Panc1 (cell line): Measurements from ENCODE around the gene SIRPG.

Experiments
- POLR2AphosphoS5 ChIP-seq: IDR thresholded peaks from 2 replicates; pipeline ENCODE4 v1.6.1; 2012; ENCODE audit warnings: mild to moderate bottlenecking, low read depth, low read length, moderate library complexity
- SIN3A ChIP-seq: IDR thresholded peaks from 2 replicates; pipeline ENCODE4 v1.6.1; 2012; ENCODE audit warnings: low read depth, mild to moderate bottlenecking, low read length, moderate library complexity, borderline replicate concordance; ENCODE audit not compliant: insufficient read depth
- TF ChIP-seq, protein P1 (sequence below): fragments of 450-650 bp; IDR thresholded peaks from 2 replicates; pipeline ENCODE4 v1.5.1; 2017; ENCODE audit warnings: mild to moderate bottlenecking
- TF ChIP-seq, protein P2 (sequence below), 2 experiments: IDR thresholded peaks; 2 replicates each; pipeline ENCODE4 v1.6.1; 2011 to 2012; ENCODE audit warnings: low read depth in 2 of 2, control low read depth in 1 of 2, low read length in 1 of 2, mild to moderate bottlenecking in 1 of 2, moderate library complexity in 1 of 2; ENCODE audit not compliant: insufficient read depth in 1 of 2

DNA sequence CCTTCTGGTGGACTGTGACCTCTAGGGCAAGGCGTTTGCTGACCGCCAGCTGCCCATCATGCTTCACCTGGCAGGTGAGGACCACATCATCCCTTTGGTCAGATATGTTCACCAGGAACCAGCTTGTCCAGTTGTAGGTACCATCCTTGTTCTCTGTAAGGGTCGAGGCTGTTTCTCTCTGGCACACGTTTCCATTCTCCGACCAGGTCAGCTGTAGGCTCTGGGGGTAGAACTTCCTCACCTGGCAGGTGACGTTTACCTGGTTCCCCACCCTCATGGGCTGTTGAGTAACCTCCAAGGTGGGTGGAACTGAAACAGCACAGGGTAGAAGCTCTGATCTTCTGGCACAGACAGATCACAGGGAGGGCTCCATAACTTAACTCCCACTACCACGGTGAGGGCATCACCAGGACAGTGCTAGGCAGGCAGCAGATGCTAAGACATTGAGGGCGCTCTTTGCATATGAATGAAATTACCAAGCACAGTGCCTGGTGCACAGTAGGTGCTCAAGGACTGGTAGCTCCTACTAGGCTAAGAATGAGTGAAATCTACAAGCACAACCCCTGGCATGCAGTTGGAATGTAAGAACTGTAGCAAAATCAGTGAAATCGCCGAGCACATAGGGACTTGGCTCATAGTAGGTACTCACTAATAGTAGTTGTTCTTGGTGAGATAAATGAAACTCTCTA, 22.1 kb downstream of the SIRPG start:
- TF ChIP-seq, protein P1, sequence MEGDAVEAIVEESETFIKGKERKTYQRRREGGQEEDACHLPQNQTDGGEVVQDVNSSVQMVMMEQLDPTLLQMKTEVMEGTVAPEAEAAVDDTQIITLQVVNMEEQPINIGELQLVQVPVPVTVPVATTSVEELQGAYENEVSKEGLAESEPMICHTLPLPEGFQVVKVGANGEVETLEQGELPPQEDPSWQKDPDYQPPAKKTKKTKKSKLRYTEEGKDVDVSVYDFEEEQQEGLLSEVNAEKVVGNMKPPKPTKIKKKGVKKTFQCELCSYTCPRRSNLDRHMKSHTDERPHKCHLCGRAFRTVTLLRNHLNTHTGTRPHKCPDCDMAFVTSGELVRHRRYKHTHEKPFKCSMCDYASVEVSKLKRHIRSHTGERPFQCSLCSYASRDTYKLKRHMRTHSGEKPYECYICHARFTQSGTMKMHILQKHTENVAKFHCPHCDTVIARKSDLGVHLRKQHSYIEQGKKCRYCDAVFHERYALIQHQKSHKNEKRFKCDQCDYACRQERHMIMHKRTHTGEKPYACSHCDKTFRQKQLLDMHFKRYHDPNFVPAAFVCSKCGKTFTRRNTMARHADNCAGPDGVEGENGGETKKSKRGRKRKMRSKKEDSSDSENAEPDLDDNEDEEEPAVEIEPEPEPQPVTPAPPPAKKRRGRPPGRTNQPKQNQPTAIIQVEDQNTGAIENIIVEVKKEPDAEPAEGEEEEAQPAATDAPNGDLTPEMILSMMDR = no peak
- TF ChIP-seq POLR2AphosphoS5 = no peak
- TF ChIP-seq SIN3A = no peak
- TF ChIP-seq, protein P2, sequence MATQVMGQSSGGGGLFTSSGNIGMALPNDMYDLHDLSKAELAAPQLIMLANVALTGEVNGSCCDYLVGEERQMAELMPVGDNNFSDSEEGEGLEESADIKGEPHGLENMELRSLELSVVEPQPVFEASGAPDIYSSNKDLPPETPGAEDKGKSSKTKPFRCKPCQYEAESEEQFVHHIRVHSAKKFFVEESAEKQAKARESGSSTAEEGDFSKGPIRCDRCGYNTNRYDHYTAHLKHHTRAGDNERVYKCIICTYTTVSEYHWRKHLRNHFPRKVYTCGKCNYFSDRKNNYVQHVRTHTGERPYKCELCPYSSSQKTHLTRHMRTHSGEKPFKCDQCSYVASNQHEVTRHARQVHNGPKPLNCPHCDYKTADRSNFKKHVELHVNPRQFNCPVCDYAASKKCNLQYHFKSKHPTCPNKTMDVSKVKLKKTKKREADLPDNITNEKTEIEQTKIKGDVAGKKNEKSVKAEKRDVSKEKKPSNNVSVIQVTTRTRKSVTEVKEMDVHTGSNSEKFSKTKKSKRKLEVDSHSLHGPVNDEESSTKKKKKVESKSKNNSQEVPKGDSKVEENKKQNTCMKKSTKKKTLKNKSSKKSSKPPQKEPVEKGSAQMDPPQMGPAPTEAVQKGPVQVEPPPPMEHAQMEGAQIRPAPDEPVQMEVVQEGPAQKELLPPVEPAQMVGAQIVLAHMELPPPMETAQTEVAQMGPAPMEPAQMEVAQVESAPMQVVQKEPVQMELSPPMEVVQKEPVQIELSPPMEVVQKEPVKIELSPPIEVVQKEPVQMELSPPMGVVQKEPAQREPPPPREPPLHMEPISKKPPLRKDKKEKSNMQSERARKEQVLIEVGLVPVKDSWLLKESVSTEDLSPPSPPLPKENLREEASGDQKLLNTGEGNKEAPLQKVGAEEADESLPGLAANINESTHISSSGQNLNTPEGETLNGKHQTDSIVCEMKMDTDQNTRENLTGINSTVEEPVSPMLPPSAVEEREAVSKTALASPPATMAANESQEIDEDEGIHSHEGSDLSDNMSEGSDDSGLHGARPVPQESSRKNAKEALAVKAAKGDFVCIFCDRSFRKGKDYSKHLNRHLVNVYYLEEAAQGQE (IDR thresholded peaks at IDR 0.05; ENCODE audit: insufficient read depth in 1 of 2, low read depth in 2 of 2, low read length in 1 of 2) = no peak
